Measurements from ENCODE around the gene DNASE2B. TPM values are rescaled to one million over a fixed set of nuclear protein-coding genes. Genes with fewer than 3 reads are reported as not detected.
A peak's percentile ranks its signal among the peaks of the same experiment; 100 is the strongest.

The DNASE2B gene
- total and polyA plus RNA-seq, 2 experiments from 2014 or later, result not detected

DNA sequence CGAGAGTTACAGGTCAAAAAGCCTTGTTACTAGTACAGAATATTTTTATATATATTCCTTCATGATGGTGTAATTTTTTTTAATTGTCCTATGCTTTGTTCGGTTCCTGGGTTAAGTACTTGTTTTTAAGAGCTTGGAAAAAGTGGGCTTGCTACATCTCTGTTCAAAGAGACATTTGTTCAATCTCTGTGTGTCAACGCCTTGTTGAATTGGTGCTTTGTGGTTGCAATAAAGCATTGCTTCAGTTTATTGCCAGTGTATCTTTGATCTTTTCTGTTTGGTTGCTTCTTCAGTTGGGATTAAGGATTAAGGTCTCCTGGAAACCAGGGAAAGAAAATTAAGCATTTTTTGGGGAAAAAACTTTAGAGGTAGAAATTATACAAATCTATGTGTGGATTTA, 47.7 kb upstream of the DNASE2B start:
- H3K36me3 ChIP-seq (ENCODE audit: insufficient read depth), result no peaks in the 10 kb centered on the region
- H3K27me3 ChIP-seq (ENCODE audit: insufficient read depth), result no peaks in the 10 kb centered on the region
- Mint-ChIP-seq H3K9me3 (no peaks in the 10 kb centered on the region), H3K27me3 (ENCODE audit: insufficient read depth, low read depth, poor library complexity) (peaks cover under 1% of the 10 kb centered on the region), H3K27ac (no peak overlapping the region; the same call in 1 of the 2 replicates), H3K36me3 (ENCODE audit: low read depth) (no peaks in the 10 kb centered on the region), H3K4me3 (no peak overlapping the region), H3K4me1 (no peaks in the 10 kb centered on the region)
- H3K4me1 ChIP-seq (ENCODE audit: insufficient read depth), result no peaks in the 10 kb centered on the region
- H3K27ac ChIP-seq (ENCODE audit: low read depth), result no peak overlapping the region
- DNase-seq (ENCODE audit: low spot score) (no peak), ATAC-seq (no peak)
- no peaks in the 10 kb centered on the region for H3K79me2 ChIP-seq (replicated peaks; ENCODE audit: insufficient read depth)
- TF ChIP-seq EZH2 (IDR thresholded peaks at IDR 0.05; ENCODE audit: low read depth, unreplicated experiment), result no peak
- no peak for TF ChIP-seq CREB1 (CRISPR knock-in tag; IDR thresholded peaks at IDR 0.05; ENCODE audit: low read depth)
- TF ChIP-seq, protein P1, sequence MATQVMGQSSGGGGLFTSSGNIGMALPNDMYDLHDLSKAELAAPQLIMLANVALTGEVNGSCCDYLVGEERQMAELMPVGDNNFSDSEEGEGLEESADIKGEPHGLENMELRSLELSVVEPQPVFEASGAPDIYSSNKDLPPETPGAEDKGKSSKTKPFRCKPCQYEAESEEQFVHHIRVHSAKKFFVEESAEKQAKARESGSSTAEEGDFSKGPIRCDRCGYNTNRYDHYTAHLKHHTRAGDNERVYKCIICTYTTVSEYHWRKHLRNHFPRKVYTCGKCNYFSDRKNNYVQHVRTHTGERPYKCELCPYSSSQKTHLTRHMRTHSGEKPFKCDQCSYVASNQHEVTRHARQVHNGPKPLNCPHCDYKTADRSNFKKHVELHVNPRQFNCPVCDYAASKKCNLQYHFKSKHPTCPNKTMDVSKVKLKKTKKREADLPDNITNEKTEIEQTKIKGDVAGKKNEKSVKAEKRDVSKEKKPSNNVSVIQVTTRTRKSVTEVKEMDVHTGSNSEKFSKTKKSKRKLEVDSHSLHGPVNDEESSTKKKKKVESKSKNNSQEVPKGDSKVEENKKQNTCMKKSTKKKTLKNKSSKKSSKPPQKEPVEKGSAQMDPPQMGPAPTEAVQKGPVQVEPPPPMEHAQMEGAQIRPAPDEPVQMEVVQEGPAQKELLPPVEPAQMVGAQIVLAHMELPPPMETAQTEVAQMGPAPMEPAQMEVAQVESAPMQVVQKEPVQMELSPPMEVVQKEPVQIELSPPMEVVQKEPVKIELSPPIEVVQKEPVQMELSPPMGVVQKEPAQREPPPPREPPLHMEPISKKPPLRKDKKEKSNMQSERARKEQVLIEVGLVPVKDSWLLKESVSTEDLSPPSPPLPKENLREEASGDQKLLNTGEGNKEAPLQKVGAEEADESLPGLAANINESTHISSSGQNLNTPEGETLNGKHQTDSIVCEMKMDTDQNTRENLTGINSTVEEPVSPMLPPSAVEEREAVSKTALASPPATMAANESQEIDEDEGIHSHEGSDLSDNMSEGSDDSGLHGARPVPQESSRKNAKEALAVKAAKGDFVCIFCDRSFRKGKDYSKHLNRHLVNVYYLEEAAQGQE (IDR thresholded peaks at IDR 0.05; ENCODE audit: unreplicated experiment), result no peak
- H4K20me1 ChIP-seq (replicated peaks; ENCODE audit: insufficient read depth), result no peaks in the 10 kb centered on the region
- no peak overlapping the region for H2AFZ ChIP-seq
- H3K9me2 ChIP-seq (ENCODE audit: insufficient read depth), result no peaks in the 10 kb centered on the region
- H3F3A ChIP-seq (replicated peaks; ENCODE audit: low read depth), result no peaks in the 10 kb centered on the region
- H3K4me2 ChIP-seq, result no peak overlapping the region
- H3K4me3 ChIP-seq, result no peak overlapping the region

GRCh38 chr1:84352298-84353106, 45.8 kb upstream of the DNASE2B start:
- no peaks in the 10 kb centered on the region for H3K79me2 ChIP-seq (replicated peaks; ENCODE audit: insufficient read depth)
- no peak overlapping the region for H3K4me2 ChIP-seq
- Mint-ChIP-seq H3K9me3 (no peaks in the 10 kb centered on the region), H3K36me3 (ENCODE audit: low read depth) (no peaks in the 10 kb centered on the region), H3K4me1 (no peaks in the 10 kb centered on the region), H3K27me3 (ENCODE audit: insufficient read depth, low read depth, poor library complexity) (no peaks in the 10 kb centered on the region), H3K27ac (no peak overlapping the region), H3K4me3 (no peak overlapping the region)
- H3F3A ChIP-seq (replicated peaks; ENCODE audit: low read depth), result no peaks in the 10 kb centered on the region
- 0 out of 2 replicates have a peak, but pooled peaks cover 4% of the 10 kb centered on the region for H3K9me2 ChIP-seq (ENCODE audit: insufficient read depth)
- H3K27ac ChIP-seq (ENCODE audit: low read depth), result no peak overlapping the region
- no peak overlapping the region for H3K4me3 ChIP-seq
- H3K4me1 ChIP-seq (ENCODE audit: insufficient read depth), result no peaks in the 10 kb centered on the region
- no peak for ATAC-seq
- no peak for DNase-seq (ENCODE audit: low spot score)
- H4K20me1 ChIP-seq (replicated peaks; ENCODE audit: insufficient read depth), result no peaks in the 10 kb centered on the region
- no peaks in the 10 kb centered on the region for H3K36me3 ChIP-seq (ENCODE audit: insufficient read depth)
- H3K27me3 ChIP-seq (ENCODE audit: insufficient read depth), result no peaks in the 10 kb centered on the region
- H2AFZ ChIP-seq, result 0 out of 2 replicates have a peak overlapping the region, but pooled peaks have one; percentile 32
- TF ChIP-seq STAT1 (IDR thresholded peaks at IDR 0.05; ENCODE audit: unreplicated experiment) (no peak), ZNF114 (CRISPR knock-in tag; IDR thresholded peaks at IDR 0.05) (no peak), NANOG (IDR thresholded peaks at IDR 0.05; ENCODE audit: borderline replicate concordance) (no peak), ZNF331 (CRISPR knock-in tag; IDR thresholded peaks at IDR 0.05; ENCODE audit: low read depth) (no peak), EZH2 (IDR thresholded peaks at IDR 0.05; ENCODE audit: low read depth, unreplicated experiment) (no peak), CREB1 (CRISPR knock-in tag; IDR thresholded peaks at IDR 0.05; ENCODE audit: low read depth) (no peak), CTCF (conservative IDR thresholded peaks at IDR 0.05; ENCODE audit: low read depth in 2 of 2) (no peak)
- TF ChIP-seq, protein P2, sequence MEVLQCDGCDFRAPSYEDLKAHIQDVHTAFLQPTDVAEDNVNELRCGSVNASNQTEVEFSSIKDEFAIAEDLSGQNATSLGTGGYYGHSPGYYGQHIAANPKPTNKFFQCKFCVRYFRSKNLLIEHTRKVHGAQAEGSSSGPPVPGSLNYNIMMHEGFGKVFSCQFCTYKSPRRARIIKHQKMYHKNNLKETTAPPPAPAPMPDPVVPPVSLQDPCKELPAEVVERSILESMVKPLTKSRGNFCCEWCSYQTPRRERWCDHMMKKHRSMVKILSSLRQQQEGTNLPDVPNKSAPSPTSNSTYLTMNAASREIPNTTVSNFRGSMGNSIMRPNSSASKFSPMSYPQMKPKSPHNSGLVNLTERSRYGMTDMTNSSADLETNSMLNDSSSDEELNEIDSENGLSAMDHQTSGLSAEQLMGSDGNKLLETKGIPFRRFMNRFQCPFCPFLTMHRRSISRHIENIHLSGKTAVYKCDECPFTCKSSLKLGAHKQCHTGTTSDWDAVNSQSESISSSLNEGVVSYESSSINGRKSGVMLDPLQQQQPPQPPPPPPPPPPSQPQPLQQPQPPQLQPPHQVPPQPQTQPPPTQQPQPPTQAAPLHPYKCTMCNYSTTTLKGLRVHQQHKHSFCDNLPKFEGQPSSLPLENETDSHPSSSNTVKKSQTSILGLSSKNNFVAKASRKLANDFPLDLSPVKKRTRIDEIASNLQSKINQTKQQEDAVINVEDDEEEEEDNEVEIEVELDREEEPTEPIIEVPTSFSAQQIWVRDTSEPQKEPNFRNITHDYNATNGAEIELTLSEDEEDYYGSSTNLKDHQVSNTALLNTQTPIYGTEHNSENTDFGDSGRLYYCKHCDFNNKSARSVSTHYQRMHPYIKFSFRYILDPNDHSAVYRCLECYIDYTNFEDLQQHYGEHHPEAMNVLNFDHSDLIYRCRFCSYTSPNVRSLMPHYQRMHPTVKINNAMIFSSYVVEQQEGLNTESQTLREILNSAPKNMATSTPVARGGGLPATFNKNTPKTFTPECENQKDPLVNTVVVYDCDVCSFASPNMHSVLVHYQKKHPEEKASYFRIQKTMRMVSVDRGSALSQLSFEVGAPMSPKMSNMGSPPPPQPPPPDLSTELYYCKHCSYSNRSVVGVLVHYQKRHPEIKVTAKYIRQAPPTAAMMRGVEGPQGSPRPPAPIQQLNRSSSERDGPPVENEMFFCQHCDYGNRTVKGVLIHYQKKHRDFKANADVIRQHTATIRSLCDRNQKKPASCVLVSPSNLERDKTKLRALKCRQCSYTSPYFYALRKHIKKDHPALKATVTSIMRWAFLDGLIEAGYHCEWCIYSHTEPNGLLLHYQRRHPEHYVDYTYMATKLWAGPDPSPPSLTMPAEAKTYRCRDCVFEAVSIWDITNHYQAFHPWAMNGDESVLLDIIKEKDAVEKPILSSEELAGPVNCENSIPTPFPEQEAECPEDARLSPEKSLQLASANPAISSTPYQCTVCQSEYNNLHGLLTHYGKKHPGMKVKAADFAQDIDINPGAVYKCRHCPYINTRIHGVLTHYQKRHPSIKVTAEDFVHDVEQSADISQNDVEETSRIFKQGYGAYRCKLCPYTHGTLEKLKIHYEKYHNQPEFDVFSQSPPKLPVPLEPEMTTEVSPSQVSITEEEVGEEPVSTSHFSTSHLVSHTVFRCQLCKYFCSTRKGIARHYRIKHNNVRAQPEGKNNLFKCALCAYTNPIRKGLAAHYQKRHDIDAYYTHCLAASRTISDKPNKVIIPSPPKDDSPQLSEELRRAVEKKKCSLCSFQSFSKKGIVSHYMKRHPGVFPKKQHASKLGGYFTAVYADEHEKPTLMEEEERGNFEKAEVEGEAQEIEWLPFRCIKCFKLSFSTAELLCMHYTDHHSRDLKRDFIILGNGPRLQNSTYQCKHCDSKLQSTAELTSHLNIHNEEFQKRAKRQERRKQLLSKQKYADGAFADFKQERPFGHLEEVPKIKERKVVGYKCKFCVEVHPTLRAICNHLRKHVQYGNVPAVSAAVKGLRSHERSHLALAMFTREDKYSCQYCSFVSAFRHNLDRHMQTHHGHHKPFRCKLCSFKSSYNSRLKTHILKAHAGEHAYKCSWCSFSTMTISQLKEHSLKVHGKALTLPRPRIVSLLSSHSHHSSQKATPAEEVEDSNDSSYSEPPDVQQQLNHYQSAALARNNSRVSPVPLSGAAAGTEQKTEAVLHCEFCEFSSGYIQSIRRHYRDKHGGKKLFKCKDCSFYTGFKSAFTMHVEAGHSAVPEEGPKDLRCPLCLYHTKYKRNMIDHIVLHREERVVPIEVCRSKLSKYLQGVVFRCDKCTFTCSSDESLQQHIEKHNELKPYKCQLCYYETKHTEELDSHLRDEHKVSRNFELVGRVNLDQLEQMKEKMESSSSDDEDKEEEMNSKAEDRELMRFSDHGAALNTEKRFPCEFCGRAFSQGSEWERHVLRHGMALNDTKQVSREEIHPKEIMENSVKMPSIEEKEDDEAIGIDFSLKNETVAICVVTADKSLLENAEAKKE (CRISPR knock-in tag; IDR thresholded peaks at IDR 0.05), result no peak
